Naive thymus-derived CD4-positive, alpha-beta T cell (primary cell): ENCODE data around the gene HBA2. TPM values are rescaled to one million over a fixed set of nuclear protein-coding genes. Genes with fewer than 3 reads are reported as not detected.
"Not testable (repeated sequence)": the region's sequence is repeated elsewhere in the genome, so short reads cannot be mapped to it uniquely, and the experiment has no call there.

ENCODE experiments used
- ATAC-seq: fragments of 150-1000 bp; cut with Tn5 transposase; 2 replicates; pipeline ENCODE4 v1.10.0; 2021; ENCODE audit warnings: mild to moderate bottlenecking, moderate library complexity
- CTCF ChIA-PET: fragments of 350-600 bp; sonication (Branson Sonifier 250); formaldehyde crosslinking; loops from one replicate; lab custom pipeline; 2021; ENCODE audit warnings: antibody characterized with exemption; lab: Charles Lee
- POLR2A ChIA-PET: fragments of 350-600 bp; sonication (Branson Sonifier 250); formaldehyde crosslinking; loops from one replicate; lab custom pipeline; 2021; ENCODE audit warnings: antibody characterized with exemption, inconsistent platforms; lab: Charles Lee
- DNase-seq, 9 donors: peaks; one replicate each; pipeline versions ENCODE4 v3.0.0 to v3.0.0-alpha.2; 2020 to 2022; ENCODE audit warnings: mixed read lengths in 1 of 9
- H3K27ac ChIP-seq: one replicate; pipeline ENCODE4 v1.7.0; 2013; ENCODE audit warnings: mild to moderate bottlenecking, low read depth, low read length, moderate library complexity
- H3K27me3 ChIP-seq, 2 donors: one replicate each; pipeline ENCODE4 v1.7.0; 2013; ENCODE audit warnings: low read length in 2 of 2, mild to moderate bottlenecking in 2 of 2, moderate library complexity in 2 of 2; ENCODE audit not compliant: control insufficient read depth in 2 of 2, insufficient read depth in 2 of 2
- H3K36me3 ChIP-seq, 3 experiments: 1 replicate in 2 of 3; 2 replicates in 1 of 3; pipeline ENCODE4 v1.7.0; 2013; ENCODE audit warnings: low read length in 3 of 3, mild to moderate bottlenecking in 3 of 3, moderate library complexity in 1 of 3; ENCODE audit not compliant: insufficient read depth in 3 of 3, control insufficient read depth in 2 of 3
- H3K4me1 ChIP-seq, 2 donors: one replicate each; pipeline ENCODE4 v1.7.0; 2013; ENCODE audit warnings: low read length in 2 of 2, mild to moderate bottlenecking in 2 of 2, moderate library complexity in 1 of 2; ENCODE audit not compliant: control insufficient read depth in 2 of 2, insufficient read depth in 2 of 2
- H3K4me3 ChIP-seq: 2 replicates; pipeline ENCODE4 v1.7.0; 2013; ENCODE audit warnings: mild to moderate bottlenecking, low read length
- H3K9me3 ChIP-seq, 3 experiments: 1 replicate in 2 of 3; 2 replicates in 1 of 3; pipeline ENCODE4 v1.7.0; 2013; ENCODE audit warnings: low read length in 3 of 3; ENCODE audit not compliant: control insufficient read depth in 2 of 3
- H3K27ac Mint-ChIP-seq, 9 donors: one replicate each; pipeline ENCODE4 v1.8.0; 2020 to 2022; ENCODE audit warnings: mixed read lengths in 9 of 9, mild to moderate bottlenecking in 8 of 9, moderate library complexity in 5 of 9, inconsistent platforms in 2 of 9
- H3K27me3 Mint-ChIP-seq, 5 donors: one replicate each; pipeline ENCODE4 v1.8.0; 2021 to 2022; ENCODE audit warnings: mixed read lengths in 5 of 5, mild to moderate bottlenecking in 1 of 5
- H3K36me3 Mint-ChIP-seq, 5 donors: one replicate each; pipeline ENCODE4 v1.8.0; 2020 to 2022; ENCODE audit warnings: mixed read lengths in 5 of 5, mild to moderate bottlenecking in 3 of 5, inconsistent platforms in 1 of 5
- H3K4me1 Mint-ChIP-seq, 7 donors: one replicate each; pipeline ENCODE4 v1.8.0; 2020 to 2022; ENCODE audit warnings: mixed read lengths in 7 of 7, mild to moderate bottlenecking in 3 of 7, inconsistent platforms in 1 of 7
- H3K4me3 Mint-ChIP-seq, 10 donors: one replicate each; pipeline ENCODE4 v1.8.0; 2020 to 2022; ENCODE audit warnings: mild to moderate bottlenecking in 10 of 10, mixed read lengths in 10 of 10, moderate library complexity in 6 of 10, inconsistent platforms in 2 of 10
- H3K9me3 Mint-ChIP-seq, 11 donors: one replicate each; pipeline ENCODE4 v1.8.0; 2020 to 2022; ENCODE audit warnings: mixed read lengths in 11 of 11, mild to moderate bottlenecking in 4 of 11, inconsistent platforms in 1 of 11, moderate library complexity in 1 of 11
- intact Hi-C, 2 donors: fragments of 100-400 bp; cut with micrococcal nuclease; formaldehyde crosslinking; loops; one replicate each; pipeline ENCODE4 v1.15.1; 2023
- polyA plus RNA-seq, 2 donors: library from polyadenylated mRNA; unstranded; fragments of 300-500 nt; fragmentation: Illumina TruSeq; gene quantifications; one replicate each; pipeline ENCODE4 v1.2.3, GENCODE V29; 2021
- total RNA-seq, 6 experiments: library from RNA in 5 of 6; stranded (reverse) in 5 of 6; gene quantifications; 1 replicate in 5 of 6; 2 replicates in 1 of 6; pipeline ENCODE4 v1.2.3 and lab custom pipeline; 2021 to 2026

Gene HBA2
- total and polyA plus RNA-seq, 7 experiments from 2014 or later = 0.63 to 10.4 (median 0.91) TPM; not detected in 3

- no peaks in the 10 kb centered on the region for H3K9me3 ChIP-seq
- peak overlapping the region; percentile 69 to 86 (median 79) for H3K4me3 Mint-ChIP-seq
- no peak overlapping the region for H3K27ac ChIP-seq
- peaks cover 0 to 5% of the 10 kb centered on the region in 2 donors for H3K4me1 ChIP-seq
- H3K36me3 Mint-ChIP-seq = peaks cover 0 to 5% (median 0%) of the 10 kb centered on the region in 5 donors
- H3K4me3 ChIP-seq = peak overlapping the region; percentile 27
- DNase-seq (peak in 1 of 9 donors; percentile 47), ATAC-seq (peak; percentile 22)
- peaks cover 28 to 51% (median 35%) of the 10 kb centered on the region in 5 donors for H3K27me3 Mint-ChIP-seq
- H3K27ac Mint-ChIP-seq = peak overlapping the region in 4 of 9 donors; percentile 10 to 55 (median 44)
- intact Hi-C loops = loop anchor here in 1 of 2 donors (1.0 kb wide), 1 partner anchor 27 kb away; no protein-coding TSS in a partner anchor
- POLR2A ChIA-PET = no interaction called here
- CTCF ChIA-PET = interaction anchor here (0.7 kb wide), 1 partner anchor 217 kb away, joined by 4 read pairs; no protein-coding TSS in a partner anchor
- no peaks in the 10 kb centered on the region for H3K36me3 ChIP-seq
- H3K9me3 Mint-ChIP-seq = no peaks in the 10 kb centered on the region
- peaks cover 0 to 6% of the 10 kb centered on the region in 2 donors for H3K27me3 ChIP-seq
- peaks cover 5 to 8% (median 7%) of the 10 kb centered on the region in 7 donors for H3K4me1 Mint-ChIP-seq
These were observed 18.3 kb upstream of the HBA2 start for GRCh38 chr16:154217-155030.

- CTCF ChIA-PET = interaction anchor here (0.7 kb wide), 2 partner anchors 26 to 217 kb away, joined by 4 read pairs; no protein-coding TSS in a partner anchor
- intact Hi-C loops = no loop called here
These were observed 17.7 kb upstream of the HBA2 start for GRCh38 chr16:155031-155398.

GRCh38 chr16:159136-159849 lies 13.4 kb upstream of the HBA2 start:
- H3K36me3 ChIP-seq = no peaks in the 10 kb centered on the region
- peaks cover 38 to 45% (median 40%) of the 10 kb centered on the region in 5 donors for H3K27me3 Mint-ChIP-seq
- peaks cover 5 to 8% (median 7%) of the 10 kb centered on the region in 7 donors for H3K4me1 Mint-ChIP-seq
- no peaks in the 10 kb centered on the region for H3K9me3 Mint-ChIP-seq
- H3K9me3 ChIP-seq = no peaks in the 10 kb centered on the region
- H3K36me3 Mint-ChIP-seq = peaks cover 0 to 5% (median 0%) of the 10 kb centered on the region in 5 donors
- POLR2A ChIA-PET = no interaction called here
- intact Hi-C loops = no loop called here
- ATAC-seq = no peak
- no peak overlapping the region for H3K27ac Mint-ChIP-seq
- CTCF ChIA-PET = no interaction called here
- DNase-seq = no peak
- H3K27ac ChIP-seq = no peak overlapping the region
- no peak overlapping the region for H3K4me3 ChIP-seq
- peaks cover 0 to 4% of the 10 kb centered on the region in 2 donors for H3K4me1 ChIP-seq
- peaks cover 0 to 6% of the 10 kb centered on the region in 2 donors for H3K27me3 ChIP-seq
- H3K4me3 Mint-ChIP-seq = no peak overlapping the region

More at GRCh38 chr16:155031-155398, 17.7 kb upstream of the HBA2 start:
- H3K27me3 ChIP-seq = peaks cover 0 to 6% of the 10 kb centered on the region in 2 donors
- no peak overlapping the region for H3K4me3 ChIP-seq
- no peak overlapping the region for H3K27ac ChIP-seq
- no peaks in the 10 kb centered on the region for H3K9me3 Mint-ChIP-seq
- peaks cover 0 to 5% (median 0%) of the 10 kb centered on the region in 5 donors for H3K36me3 Mint-ChIP-seq
- peak overlapping the region in 3 of 9 donors; percentile 42 to 55 (median 45) for H3K27ac Mint-ChIP-seq
- POLR2A ChIA-PET = interaction anchor here (1.2 kb wide), 1 partner anchor 10 kb away, joined by 3 read pairs; the partner anchor contains the start of gene HBM
- H3K4me1 Mint-ChIP-seq = peaks cover 5 to 8% (median 7%) of the 10 kb centered on the region in 7 donors
- H3K36me3 ChIP-seq = no peaks in the 10 kb centered on the region
- H3K9me3 ChIP-seq = no peaks in the 10 kb centered on the region
- peak overlapping the region; percentile 69 to 86 (median 79) for H3K4me3 Mint-ChIP-seq
- ATAC-seq (no peak), DNase-seq (no peak)
- peaks cover 0 to 5% of the 10 kb centered on the region in 2 donors for H3K4me1 ChIP-seq
- peaks cover 31 to 48% (median 37%) of the 10 kb centered on the region in 5 donors for H3K27me3 Mint-ChIP-seq

- H3K36me3 Mint-ChIP-seq, H3K4me3 Mint-ChIP-seq, H3K27me3 ChIP-seq, H3K27ac ChIP-seq, H3K9me3 Mint-ChIP-seq, POLR2A ChIA-PET, H3K9me3 ChIP-seq, H3K4me1 Mint-ChIP-seq, ATAC-seq, H3K4me3 ChIP-seq, H3K4me1 ChIP-seq, CTCF ChIA-PET, DNase-seq, H3K36me3 ChIP-seq, intact Hi-C loops, H3K27ac Mint-ChIP-seq: not testable (repeated sequence)
- peaks cover 30 to 41% (median 34%) of the 10 kb centered on the region in 5 donors for H3K27me3 Mint-ChIP-seq
These were observed 12.4 kb upstream of the HBA2 start for GRCh38 chr16:160242-160641.

- Histone ChIP-seq H3K4me1 (peaks cover 4 to 7% of the 10 kb centered on the region in 2 donors), H3K27me3 (peaks cover 0 to 6% of the 10 kb centered on the region in 2 donors), H3K4me3 (no peak overlapping the region), H3K27ac (no peak overlapping the region), H3K9me3 (no peaks in the 10 kb centered on the region), H3K36me3 (no peaks in the 10 kb centered on the region)
- intact Hi-C loops = no loop called here
- Mint-ChIP-seq H3K9me3 (no peaks in the 10 kb centered on the region), H3K4me1 (peaks cover 0 to 5% (median 2%) of the 10 kb centered on the region in 7 donors), H3K4me3 (no peak overlapping the region), H3K36me3 (no peaks in the 10 kb centered on the region), H3K27me3 (peaks cover 27 to 42% (median 31%) of the 10 kb centered on the region in 5 donors), H3K27ac (no peak overlapping the region)
- CTCF ChIA-PET = interaction anchor here (0.7 kb wide), 1 partner anchor 28 kb away, joined by 3 read pairs; no protein-coding TSS in a partner anchor
- POLR2A ChIA-PET = no interaction called here
- DNase-seq (no peak), ATAC-seq (no peak)
These were observed 11.9 kb upstream of the HBA2 start for GRCh38 chr16:160691-161190.

- H3K27ac ChIP-seq = no peak overlapping the region
- no peak overlapping the region for H3K4me3 ChIP-seq
- no peaks in the 10 kb centered on the region for H3K36me3 ChIP-seq
- ChIA-PET POLR2A (no interaction called here), CTCF (no interaction called here)
- Mint-ChIP-seq H3K4me1 (peaks cover 3 to 13% (median 8%) of the 10 kb centered on the region in 7 donors), H3K27ac (peak overlapping the region in 1 of 9 donors; percentile 46), H3K9me3 (peaks cover 0 to 1% (median 0%) of the 10 kb centered on the region in 11 donors), H3K4me3 (no peak overlapping the region), H3K36me3 (no peaks in the 10 kb centered on the region), H3K27me3 (peaks cover 24 to 45% (median 32%) of the 10 kb centered on the region in 5 donors)
- no peak for ATAC-seq
- H3K4me1 ChIP-seq = peaks cover 4 to 8% of the 10 kb centered on the region in 2 donors
- H3K9me3 ChIP-seq = no peaks in the 10 kb centered on the region
- peaks cover 0 to 20% of the 10 kb centered on the region in 2 donors for H3K27me3 ChIP-seq
- intact Hi-C loops = no loop called here
- no peak for DNase-seq
These were observed 10.2 kb upstream of the HBA2 start for GRCh38 chr16:162271-162991.
